Activated CD4-positive, CD25-positive, alpha-beta regulatory T cell treated with anti-CD3 and anti-CD28 coated beads, Interleukin-2, amount 50 U/mL, for 24 hours (primary cell): ENCODE data around the gene ERC1.
"Not testable (repeated sequence)": the region's sequence is repeated elsewhere in the genome, so short reads cannot be mapped to it uniquely, and the experiment has no call there.

Experiments used
- ATAC-seq, 2 donors: fragments of 150-1000 bp; cut with Tn5 transposase; one replicate each; pipeline ENCODE4 v1.10.0; 2021; ENCODE audit warnings: mild to moderate bottlenecking in 1 of 2, moderate library complexity in 1 of 2

The ERC1 gene

DNA sequence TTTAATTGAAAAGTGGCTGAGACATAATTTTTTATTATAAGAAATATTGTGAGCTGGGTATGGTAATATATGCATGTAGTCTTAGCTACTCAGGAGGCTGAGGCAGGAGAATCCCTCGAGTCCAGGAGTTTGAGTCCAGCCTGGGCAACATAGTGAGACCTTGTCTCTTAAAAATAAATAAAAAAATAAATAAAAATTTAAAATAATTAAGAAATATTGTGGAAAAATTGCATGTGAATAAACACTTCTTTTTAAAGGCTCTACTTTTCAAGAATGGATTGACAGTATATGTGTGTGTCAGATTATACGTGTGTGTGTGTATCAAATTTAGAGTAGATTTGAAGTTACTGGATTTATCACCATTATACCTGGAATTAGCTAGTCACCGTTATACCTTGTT lies 43.2 kb downstream of the ERC1 start:
- no peak for ATAC-seq

DNA sequence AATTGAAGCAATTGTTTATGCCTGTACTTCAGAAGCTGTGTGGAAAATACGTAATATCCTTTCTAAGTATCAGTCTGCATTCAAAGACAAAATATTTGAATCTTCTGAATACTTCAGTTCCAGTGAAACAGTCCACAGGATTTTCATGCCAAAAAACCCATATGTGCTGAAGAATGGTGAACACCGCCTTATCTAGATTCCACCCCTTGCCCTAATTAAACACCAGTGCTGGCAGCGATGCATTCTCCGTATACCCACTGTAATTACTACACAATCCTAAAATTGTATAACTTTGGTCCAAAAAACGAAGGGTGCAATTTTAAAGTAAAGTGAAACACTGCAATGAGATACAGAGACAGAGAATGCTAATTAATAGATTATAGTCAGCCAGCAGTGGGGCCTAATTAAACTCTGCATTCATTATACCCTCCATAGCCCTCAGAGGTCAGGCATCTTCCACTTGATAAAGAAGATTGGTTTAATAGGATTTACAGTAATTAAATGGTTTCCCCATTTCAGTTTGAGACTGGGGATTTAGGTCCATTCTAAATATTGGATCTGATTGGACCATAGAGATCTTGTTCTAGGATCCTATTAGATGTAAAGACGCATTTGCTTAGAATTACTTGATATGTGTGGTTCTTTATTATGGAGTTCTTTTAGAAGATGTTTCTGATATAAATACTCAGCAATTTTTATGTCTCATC lies 43.9 kb downstream of the ERC1 start:
- ATAC-seq: no peak

- no peak for ATAC-seq
Measured at GRCh38 chr12:1041478-1041877, 50.5 kb downstream of the ERC1 start.

DNA sequence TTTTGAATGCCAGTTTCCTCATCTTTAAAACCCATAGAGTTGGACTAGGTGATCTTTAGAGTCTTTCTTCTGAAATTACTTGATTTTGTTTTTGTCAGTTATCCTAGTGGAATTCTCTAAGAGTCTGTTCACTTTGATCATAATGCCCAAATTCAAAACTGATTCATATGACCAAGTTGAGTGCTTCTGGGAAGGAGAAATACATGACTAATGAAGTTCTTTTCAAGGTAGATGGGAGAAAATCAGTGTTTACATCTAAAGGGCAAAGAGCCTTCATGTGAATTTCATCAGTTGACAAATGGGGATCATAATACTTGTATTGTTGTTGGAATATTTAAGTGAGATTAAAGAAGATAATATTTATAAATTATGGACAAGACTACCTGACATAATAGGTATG lies 53.2 kb downstream of the ERC1 start:
- no peak for ATAC-seq

DNA sequence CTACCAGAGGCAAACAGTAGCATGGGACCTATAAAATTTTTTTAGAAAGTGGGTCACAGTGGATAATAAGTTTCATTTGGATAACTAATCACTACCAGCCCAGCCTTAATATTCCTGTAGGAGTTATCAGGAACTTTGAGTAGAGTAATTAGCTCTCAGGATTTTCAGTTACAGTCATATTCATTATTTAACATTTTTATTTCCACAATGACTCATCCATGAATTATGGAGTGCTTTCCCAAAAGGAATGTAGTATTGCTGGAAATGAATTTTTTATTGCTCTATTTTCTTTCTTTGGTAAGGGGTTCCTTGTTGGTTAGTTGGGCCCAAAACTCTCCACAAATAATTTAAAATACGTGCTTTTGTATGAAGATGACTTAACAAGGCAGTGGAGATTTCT lies 53.7 kb downstream of the ERC1 start:
- ATAC-seq: no peak

- ATAC-seq: no peak
Measured at GRCh38 chr12:1046727-1047126, 55.7 kb downstream of the ERC1 start.

DNA sequence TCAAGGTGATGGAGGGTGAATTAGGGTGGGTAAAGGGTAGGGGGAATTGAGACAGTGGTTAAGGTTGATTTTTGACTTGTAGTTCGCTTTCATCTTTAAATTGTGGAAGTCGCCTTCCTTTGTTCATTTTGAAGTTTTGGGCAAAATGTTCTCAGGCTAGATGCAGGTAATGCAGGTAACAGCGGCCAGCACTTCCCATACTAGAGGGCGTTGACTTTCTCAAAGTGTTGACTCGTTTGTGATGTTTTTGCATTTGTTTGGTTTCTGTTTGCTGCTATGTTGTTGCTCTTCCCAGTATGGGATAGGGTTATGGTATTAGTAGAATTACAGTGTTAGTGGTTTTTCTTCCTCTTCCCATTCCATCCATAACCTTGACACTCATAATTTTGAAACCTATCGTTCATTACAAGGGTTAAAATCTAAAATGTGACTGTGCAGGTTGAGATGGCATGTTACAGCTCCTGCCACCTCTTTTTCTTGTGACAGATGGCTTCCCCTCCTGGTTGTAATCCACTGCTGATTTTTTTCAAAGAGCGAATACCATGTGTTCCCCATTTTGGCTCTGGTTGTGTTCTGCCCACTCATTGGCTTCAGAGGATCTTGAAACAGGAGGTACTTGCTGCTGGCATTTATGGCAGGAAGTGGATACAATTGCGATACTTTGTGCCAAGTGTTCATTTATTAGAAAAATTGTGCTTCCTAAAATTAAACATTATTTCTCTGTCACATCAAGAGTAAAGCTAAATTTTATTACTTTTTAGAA lies 57.1 kb downstream of the ERC1 start:
- no peak for ATAC-seq

GRCh38 chr12:1050059-1050707 lies 59.2 kb downstream of the ERC1 start:
- no peak for ATAC-seq

DNA sequence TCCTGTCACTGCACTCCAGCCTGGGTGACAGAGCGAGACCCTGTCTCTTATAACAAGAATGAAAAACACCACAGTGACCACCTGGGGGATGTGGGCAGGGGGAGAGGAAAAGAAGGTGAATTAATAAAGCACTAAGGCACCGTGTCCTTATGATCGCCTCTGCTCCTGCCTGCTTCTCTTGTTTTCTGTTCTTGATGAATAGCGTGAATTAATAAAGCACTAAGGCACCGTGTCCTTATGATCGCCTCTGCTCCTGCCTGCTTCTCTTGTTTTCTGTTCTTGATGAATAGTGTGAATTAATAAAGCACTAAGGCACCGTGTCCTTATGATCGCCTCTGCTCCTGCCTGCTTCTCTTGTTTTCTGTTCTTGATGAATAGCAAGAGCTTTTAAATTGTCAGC lies 60.6 kb downstream of the ERC1 start:
- ATAC-seq: not testable (repeated sequence)

DNA sequence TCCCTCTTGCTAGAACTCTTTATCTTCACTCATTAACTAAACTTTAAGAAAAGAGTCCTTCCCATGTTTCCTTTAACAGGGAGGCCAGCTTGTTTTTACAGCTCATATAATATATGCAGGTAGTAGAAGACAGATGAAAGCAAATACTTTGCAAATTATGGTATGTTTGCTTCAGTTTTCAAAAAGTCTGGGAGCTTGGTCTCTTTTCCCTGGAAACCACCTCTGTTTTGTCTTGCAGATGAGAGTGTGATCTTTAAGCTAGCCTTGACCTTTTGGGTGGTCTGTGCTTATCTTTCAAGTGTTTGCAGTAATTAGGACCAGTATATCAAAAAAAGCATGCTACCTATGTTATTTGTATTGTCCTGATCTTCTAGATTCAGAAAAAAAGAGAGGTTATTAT lies 62.7 kb downstream of the ERC1 start:
- no peak for ATAC-seq

GRCh38 chr12:1054117-1054870 lies 63.3 kb downstream of the ERC1 start:
- ATAC-seq: no peak

GRCh38 chr12:1056390-1056789 lies 65.4 kb downstream of the ERC1 start:
- ATAC-seq: no peak

- ATAC-seq: no peak
Measured at GRCh38 chr12:1058423-1058822, 67.4 kb downstream of the ERC1 start.

DNA sequence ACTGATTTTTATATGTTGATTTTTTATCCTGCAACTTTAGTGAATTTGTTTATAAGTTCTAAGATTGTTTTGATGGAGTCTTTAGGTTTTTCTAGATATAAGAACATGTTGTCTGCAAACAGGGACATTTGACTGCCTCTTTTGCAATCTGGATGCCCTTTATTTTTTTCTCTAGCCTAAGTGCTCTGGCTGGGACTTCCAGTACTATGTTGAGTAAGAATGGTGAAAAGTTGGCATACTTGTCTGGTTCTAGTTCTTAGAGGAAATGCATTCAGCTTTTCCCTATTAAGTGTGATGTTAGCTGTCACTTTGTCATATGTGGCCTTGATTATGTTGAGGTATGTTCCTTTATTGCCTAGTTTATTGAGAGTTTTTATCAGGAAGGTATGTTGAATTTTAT lies 68.1 kb downstream of the ERC1 start:
- ATAC-seq: no peak

- ATAC-seq: no peak
Measured at GRCh38 chr12:1063852-1064251, 72.8 kb downstream of the ERC1 start.

GRCh38 chr12:1064317-1064716 lies 73.3 kb downstream of the ERC1 start:
- ATAC-seq: no peak

GRCh38 chr12:1065629-1066028 lies 74.6 kb downstream of the ERC1 start:
- no peak for ATAC-seq

GRCh38 chr12:1069846-1070245 lies 78.8 kb downstream of the ERC1 start:
- ATAC-seq: no peak

DNA sequence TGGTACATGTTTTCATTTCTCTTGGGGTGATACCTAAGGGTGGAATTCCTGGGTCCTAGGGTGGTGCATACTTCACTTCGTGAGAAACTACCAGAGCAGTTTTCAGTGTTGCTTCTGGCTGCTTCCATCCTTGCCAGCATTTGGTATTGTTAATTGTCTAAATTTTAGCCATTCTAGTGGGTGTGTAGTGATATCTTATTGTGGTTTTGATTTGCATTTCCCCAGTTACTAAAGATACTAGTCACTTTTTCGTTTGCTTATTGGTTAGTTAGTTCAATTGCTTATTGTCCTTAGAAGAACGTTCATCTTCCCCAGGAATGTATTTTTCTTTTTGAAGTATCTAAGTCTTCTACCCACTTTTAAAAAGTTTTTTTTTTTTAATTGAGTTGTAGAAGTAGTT lies 80.2 kb downstream of the ERC1 start:
- ATAC-seq: no peak

DNA sequence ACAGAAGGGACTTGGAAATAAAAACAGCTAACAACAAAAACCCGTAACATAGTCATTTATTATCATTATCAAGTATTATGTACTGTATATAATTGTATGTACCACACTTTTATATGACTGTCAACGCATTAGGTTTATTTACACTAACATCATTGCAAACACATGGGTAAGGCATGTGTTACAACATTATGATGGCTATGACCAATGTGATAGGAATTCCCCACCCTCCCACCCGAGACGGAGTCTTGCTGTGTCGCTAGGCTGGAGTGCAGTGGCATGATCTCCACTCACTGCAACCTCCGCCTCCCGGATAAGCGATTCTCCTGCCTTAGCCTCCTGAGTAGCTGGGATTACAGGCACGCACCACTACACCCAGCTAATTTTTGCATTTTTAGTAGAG lies 82.6 kb downstream of the ERC1 start:
- no peak for ATAC-seq

GRCh38 chr12:1077036-1077803 lies 86.2 kb downstream of the ERC1 start:
- no peak for ATAC-seq

- no peak for ATAC-seq
Measured at GRCh38 chr12:1078002-1078401, 87.0 kb downstream of the ERC1 start.
